Measurements from ENCODE around the gene MBLAC1.

DNA sequence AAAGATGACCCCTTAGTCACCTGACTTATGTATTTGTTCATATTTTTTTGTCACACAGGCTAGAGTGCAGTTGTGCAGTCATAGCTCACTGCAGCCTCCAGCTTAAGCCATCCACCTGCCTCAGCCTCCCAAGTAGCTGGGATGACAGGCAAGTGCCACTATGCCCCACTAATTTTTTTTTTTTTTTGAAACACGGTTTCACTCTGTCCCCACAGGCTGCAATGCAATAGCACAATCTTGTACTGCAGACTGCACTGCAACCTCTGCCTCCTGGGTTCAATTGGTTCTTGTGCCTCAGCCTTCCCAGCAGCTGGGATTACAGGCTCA, 1.8 kb downstream of the MBLAC1 start:
- TF ChIP-seq, protein P1, sequence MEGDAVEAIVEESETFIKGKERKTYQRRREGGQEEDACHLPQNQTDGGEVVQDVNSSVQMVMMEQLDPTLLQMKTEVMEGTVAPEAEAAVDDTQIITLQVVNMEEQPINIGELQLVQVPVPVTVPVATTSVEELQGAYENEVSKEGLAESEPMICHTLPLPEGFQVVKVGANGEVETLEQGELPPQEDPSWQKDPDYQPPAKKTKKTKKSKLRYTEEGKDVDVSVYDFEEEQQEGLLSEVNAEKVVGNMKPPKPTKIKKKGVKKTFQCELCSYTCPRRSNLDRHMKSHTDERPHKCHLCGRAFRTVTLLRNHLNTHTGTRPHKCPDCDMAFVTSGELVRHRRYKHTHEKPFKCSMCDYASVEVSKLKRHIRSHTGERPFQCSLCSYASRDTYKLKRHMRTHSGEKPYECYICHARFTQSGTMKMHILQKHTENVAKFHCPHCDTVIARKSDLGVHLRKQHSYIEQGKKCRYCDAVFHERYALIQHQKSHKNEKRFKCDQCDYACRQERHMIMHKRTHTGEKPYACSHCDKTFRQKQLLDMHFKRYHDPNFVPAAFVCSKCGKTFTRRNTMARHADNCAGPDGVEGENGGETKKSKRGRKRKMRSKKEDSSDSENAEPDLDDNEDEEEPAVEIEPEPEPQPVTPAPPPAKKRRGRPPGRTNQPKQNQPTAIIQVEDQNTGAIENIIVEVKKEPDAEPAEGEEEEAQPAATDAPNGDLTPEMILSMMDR (IDR thresholded peaks at IDR 0.05), result no peak
- TF ChIP-seq POLR2AphosphoS5 (IDR thresholded peaks at IDR 0.05; ENCODE audit: low read depth, low read length), result no peak

Measured in Panc1 (cell line).